Nephron progenitor cell (in vitro differentiated cells): Measurements from ENCODE around the gene ZNF664.
A peak's percentile ranks its signal among the peaks of the same experiment; 100 is the strongest.

Source experiments
- DNase-seq: peaks from one replicate; pipeline ENCODE4 v3.0.0; 2021
- H3K27ac Mint-ChIP-seq: 2 replicates; pipeline ENCODE4 v1.8.0; 2021; ENCODE audit warnings: mild to moderate bottlenecking, moderate library complexity, mixed read lengths
- H3K27me3 Mint-ChIP-seq: 2 replicates; pipeline ENCODE4 v1.8.0; 2021; ENCODE audit warnings: mild to moderate bottlenecking, low read depth, mixed read lengths; ENCODE audit not compliant: poor library complexity
- H3K36me3 Mint-ChIP-seq: 2 replicates; pipeline ENCODE4 v1.8.0; 2021; ENCODE audit warnings: low read depth, mixed read lengths
- H3K4me1 Mint-ChIP-seq: 2 replicates; pipeline ENCODE4 v1.8.0; 2021; ENCODE audit warnings: mixed read lengths
- H3K4me3 Mint-ChIP-seq: 2 replicates; pipeline ENCODE4 v1.8.0; 2021; ENCODE audit warnings: mild to moderate bottlenecking, moderate library complexity, mixed read lengths
- H3K9me3 Mint-ChIP-seq: 2 replicates; pipeline ENCODE4 v1.8.0; 2021; ENCODE audit warnings: mild to moderate bottlenecking, moderate library complexity, mixed read lengths
- TF ChIP-seq, protein P1 (sequence below): fragments of 200-600 bp; sonication (generic); IDR thresholded peaks from 2 replicates; pipeline ENCODE4 v1.5.0; 2021; ENCODE audit warnings: antibody characterized with exemption

ZNF664 gene

DNA sequence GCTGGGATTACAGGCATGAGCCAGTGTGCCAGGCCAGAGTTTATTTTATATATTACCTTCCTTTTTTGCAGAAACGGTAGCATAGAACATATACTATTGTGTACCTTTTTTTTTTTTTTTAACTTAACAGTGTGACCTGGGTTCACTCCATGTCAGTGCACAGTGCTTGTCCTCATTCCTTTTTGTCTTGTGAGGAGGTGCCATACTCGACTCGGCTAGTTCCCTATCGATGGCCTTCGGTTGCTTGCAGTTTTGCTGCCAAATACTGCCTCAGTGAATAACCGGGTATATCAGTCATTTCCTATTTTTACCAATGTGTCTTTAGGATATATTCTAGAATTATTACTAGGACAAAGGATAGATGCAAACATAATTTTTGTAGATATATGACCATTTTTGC lies 36.8 kb downstream of the ZNF664 start:
- Mint-ChIP-seq H3K9me3 (no peaks in the 10 kb centered on the region), H3K36me3 (peaks cover 60% of the 10 kb centered on the region), H3K27ac (no peak overlapping the region), H3K4me1 (peaks cover 38% of the 10 kb centered on the region), H3K27me3 (no peaks in the 10 kb centered on the region), H3K4me3 (no peak overlapping the region)
- TF ChIP-seq, protein P1, sequence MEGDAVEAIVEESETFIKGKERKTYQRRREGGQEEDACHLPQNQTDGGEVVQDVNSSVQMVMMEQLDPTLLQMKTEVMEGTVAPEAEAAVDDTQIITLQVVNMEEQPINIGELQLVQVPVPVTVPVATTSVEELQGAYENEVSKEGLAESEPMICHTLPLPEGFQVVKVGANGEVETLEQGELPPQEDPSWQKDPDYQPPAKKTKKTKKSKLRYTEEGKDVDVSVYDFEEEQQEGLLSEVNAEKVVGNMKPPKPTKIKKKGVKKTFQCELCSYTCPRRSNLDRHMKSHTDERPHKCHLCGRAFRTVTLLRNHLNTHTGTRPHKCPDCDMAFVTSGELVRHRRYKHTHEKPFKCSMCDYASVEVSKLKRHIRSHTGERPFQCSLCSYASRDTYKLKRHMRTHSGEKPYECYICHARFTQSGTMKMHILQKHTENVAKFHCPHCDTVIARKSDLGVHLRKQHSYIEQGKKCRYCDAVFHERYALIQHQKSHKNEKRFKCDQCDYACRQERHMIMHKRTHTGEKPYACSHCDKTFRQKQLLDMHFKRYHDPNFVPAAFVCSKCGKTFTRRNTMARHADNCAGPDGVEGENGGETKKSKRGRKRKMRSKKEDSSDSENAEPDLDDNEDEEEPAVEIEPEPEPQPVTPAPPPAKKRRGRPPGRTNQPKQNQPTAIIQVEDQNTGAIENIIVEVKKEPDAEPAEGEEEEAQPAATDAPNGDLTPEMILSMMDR, result no peak
- DNase-seq, result no peak

DNA sequence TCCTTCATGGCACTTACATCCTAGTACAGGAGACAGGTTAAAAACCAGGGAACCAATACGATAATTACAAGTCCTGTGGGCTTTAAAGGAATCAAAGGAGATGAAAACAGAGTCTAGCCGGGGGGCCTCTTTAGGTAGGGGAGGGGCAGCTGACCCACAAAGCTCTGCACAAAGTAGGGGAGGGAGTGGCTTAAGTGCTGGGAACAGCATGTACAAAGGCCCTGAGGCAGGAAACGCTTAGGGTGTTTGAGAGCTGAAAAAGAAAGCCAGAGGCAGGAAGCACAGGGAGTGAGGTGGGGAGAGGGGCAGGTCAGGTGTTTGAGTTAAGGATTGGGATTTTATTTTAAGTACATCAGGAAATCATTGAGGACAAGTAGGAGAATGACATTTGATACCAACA lies 37.7 kb downstream of the ZNF664 start:
- DNase-seq, result no peak
- peaks cover 61% of the 10 kb centered on the region for H3K36me3 Mint-ChIP-seq
- peaks cover 43% of the 10 kb centered on the region for H3K4me1 Mint-ChIP-seq
- no peaks in the 10 kb centered on the region for H3K27me3 Mint-ChIP-seq
- H3K4me3 Mint-ChIP-seq, result no peak overlapping the region
- TF ChIP-seq, protein P1, result no peak
- no peaks in the 10 kb centered on the region for H3K9me3 Mint-ChIP-seq
- H3K27ac Mint-ChIP-seq, result peak overlapping the region; percentile 27

DNA sequence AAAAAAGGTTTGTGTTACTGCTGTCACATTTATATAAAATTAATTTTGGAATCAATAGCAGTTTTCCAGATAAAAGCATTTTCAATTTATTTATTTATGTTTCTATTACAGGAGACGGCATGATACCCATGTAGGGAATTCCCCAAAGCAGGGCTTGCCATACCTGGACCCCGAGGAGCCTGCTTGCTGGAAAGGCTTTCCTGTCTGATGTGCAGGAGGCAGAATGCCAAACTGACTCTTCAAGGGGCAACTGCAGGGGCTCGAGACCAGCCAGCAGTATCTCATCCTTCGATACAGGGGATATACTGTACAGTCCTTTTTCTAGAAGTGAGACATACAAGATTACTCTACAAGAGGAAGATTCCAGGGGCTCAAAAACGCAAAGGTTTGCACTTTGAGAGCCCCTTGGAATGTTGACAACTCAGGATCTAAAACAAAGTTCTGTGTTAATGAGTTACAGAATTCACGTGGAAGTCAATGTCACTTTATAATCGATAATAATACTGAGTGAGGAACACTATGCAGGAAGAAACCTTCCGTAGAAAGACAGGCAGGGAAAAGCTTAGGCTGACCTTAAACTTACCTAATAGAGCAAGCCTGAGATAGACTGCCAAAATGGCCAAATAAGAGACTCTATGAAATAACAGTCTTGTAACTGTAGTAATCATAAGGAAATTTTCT lies 38.6 kb downstream of the ZNF664 start:
- Mint-ChIP-seq H3K27ac (no peak overlapping the region), H3K4me3 (no peak overlapping the region), H3K4me1 (peaks cover 39% of the 10 kb centered on the region), H3K27me3 (no peaks in the 10 kb centered on the region), H3K36me3 (peaks cover 53% of the 10 kb centered on the region), H3K9me3 (no peaks in the 10 kb centered on the region)
- no peak for DNase-seq
- TF ChIP-seq, protein P1, result no peak

DNA sequence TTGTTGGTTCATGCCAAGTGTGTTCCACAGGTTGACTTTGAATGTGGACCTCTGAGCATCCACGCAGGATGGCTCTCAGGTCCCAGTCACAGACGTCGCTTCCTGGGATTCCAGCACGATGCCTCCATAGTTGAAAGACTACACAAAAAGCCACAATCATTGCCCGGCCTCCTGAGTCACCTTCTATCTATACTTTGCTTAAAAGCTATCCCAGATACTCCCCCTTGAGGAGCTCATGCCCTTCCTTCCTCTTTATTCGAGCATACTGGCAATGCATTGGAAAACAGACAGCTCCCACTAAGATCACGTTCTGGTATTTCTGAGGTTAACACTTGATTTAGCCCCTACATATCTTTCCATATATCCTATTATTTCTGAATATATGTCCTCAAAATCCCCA lies 40.1 kb downstream of the ZNF664 start:
- H3K27ac Mint-ChIP-seq, result no peak overlapping the region
- H3K4me1 Mint-ChIP-seq, result peaks cover 24% of the 10 kb centered on the region
- no peaks in the 10 kb centered on the region for H3K9me3 Mint-ChIP-seq
- H3K36me3 Mint-ChIP-seq, result peaks cover 53% of the 10 kb centered on the region
- TF ChIP-seq, protein P1, result no peak
- no peak overlapping the region for H3K4me3 Mint-ChIP-seq
- no peak for DNase-seq
- H3K27me3 Mint-ChIP-seq, result no peaks in the 10 kb centered on the region

DNA sequence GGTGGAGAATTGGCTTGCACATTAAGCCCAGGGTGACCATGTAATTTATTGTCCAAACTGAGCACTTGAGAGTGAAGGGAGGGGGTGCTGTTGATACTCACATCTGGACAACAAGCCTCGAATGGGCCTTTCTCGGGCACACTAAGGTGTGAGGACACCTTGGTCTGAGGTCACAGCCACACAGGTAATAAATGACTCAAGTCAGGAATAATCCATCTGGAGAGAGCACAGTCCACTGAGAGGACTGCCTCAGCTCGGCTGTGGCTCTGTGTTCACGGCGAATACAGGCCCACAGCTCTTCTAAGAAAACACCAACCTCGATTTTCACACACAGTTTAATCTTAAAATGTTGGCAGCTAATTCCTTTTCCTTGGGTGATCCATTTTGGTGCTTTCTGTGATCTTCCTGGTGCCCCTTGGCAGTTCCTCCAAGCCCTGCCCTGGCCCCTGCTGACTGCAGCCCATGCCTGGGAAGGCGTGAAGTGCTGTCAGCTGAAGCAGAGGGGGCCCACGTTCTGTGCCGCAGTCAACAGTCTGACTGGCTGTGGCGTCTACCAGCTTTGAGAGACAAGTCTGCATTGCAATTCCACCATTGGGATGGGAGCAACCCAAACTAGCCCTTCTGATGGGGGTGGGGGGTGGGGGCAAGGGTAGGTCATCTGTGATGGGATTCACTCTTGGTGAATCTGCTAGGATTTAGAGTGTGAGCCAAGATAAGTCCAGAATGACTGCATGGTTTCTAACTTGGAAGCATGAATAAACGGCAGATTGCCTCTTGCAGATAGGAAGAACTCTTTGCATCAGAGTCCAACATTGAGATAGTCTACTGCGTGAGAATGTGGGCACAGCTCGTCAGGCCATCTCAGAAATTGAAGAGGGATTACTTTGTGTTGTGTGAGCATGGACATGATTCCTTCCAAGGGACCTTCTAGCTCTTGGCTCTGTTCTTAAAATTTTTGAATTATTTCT lies 42.8 kb downstream of the ZNF664 start:
- Mint-ChIP-seq H3K9me3 (no peaks in the 10 kb centered on the region), H3K4me3 (no peak overlapping the region), H3K27me3 (no peaks in the 10 kb centered on the region), H3K27ac (no peak overlapping the region), H3K36me3 (peaks cover 42% of the 10 kb centered on the region), H3K4me1 (peaks cover 21% of the 10 kb centered on the region)
- TF ChIP-seq, protein P1, result no peak
- DNase-seq, result no peak
